Endothelial cell of umbilical vein (primary cell): Measurements from ENCODE around the gene MICAL3. TPM values are rescaled to one million over a fixed set of nuclear protein-coding genes. Genes with fewer than 3 reads are reported as not detected.

Experiments used
- BruUV-seq: library from RNA; stranded (reverse); fragments of 400-500 nt; replicated peaks from 2 replicates; lab custom pipeline; 2021; lab: Mats Ljungman, UMichigan
- CTCF ChIA-PET: fragments of 300-600, 350-600 bp; sonication (Branson Sonifier 250); formaldehyde crosslinking; loops from one replicate; lab custom pipeline; 2021; ENCODE audit warnings: antibody characterized with exemption, inconsistent platforms; lab: Charles Lee
- POLR2A ChIA-PET: fragments of 300-600, 350-600 bp; sonication (Branson Sonifier 250); formaldehyde crosslinking; loops from one replicate; lab custom pipeline; 2021; ENCODE audit warnings: antibody characterized with exemption, inconsistent platforms; lab: Charles Lee
- DNase-seq: peaks from one replicate; pipeline ENCODE4 v3.0.0-alpha.2; 2011; ENCODE audit warnings: low read depth, low spot score
- FAIRE-seq: peaks from 2 replicates; lab custom pipeline; 2011; peaks lifted over from hg19 to GRCh38; lab: Jason Lieb, UNC
- H2AFZ ChIP-seq: 2 replicates; pipeline ENCODE4 v1.6.0; 2012; ENCODE audit warnings: low read depth, low read length, control low read depth, inconsistent platforms
- H3K27ac ChIP-seq: 2 replicates; pipeline ENCODE4 v1.5.1; 2011; ENCODE audit warnings: low read depth, mild to moderate bottlenecking, control low read depth, low read length, moderate library complexity; ENCODE audit not compliant: insufficient read depth
- H3K27me3 ChIP-seq, 2 experiments: 2 replicates each; pipeline versions ENCODE4 v1.6.0 to v1.6.1; 2011; ENCODE audit warnings: low read length in 2 of 2, mixed read lengths in 1 of 2; ENCODE audit not compliant: control insufficient read depth in 2 of 2, insufficient read depth in 2 of 2
- H3K36me3 ChIP-seq, 2 experiments: 2 replicates in 1 of 2; 3 replicates in 1 of 2; pipeline ENCODE4 v1.5.1; 2011; ENCODE audit warnings: low read length in 2 of 2, mild to moderate bottlenecking in 1 of 2, moderate library complexity in 1 of 2; ENCODE audit not compliant: control insufficient read depth in 2 of 2, insufficient read depth in 2 of 2; ENCODE audit errors: extremely low read depth in 1 of 2
- H3K4me1 ChIP-seq: 3 replicates; pipeline ENCODE4 v1.5.1; 2011; ENCODE audit warnings: mild to moderate bottlenecking, low read length; ENCODE audit not compliant: control insufficient read depth, insufficient read depth; ENCODE audit errors: extremely low read depth
- H3K4me2 ChIP-seq: 2 replicates; pipeline ENCODE4 v1.6.1; 2011; ENCODE audit warnings: low read length, control low read depth, mixed read lengths; ENCODE audit not compliant: insufficient read depth
- H3K4me3 ChIP-seq, 3 experiments: fragments of 200-600 bp in 1 of 3; sonication (generic), shearing (Covaris generic) in 1 of 3; replicated peaks in 1 of 3; 2 replicates each; pipeline ENCODE4 v1.5.1; 2011 to 2016; ENCODE audit warnings: control low read depth in 3 of 3, low read length in 3 of 3, mild to moderate bottlenecking in 2 of 3, inconsistent platforms in 1 of 3, low read depth in 1 of 3, moderate library complexity in 1 of 3; ENCODE audit not compliant: insufficient read depth in 1 of 3
- H3K79me2 ChIP-seq: 2 replicates; pipeline ENCODE4 v1.6.0; 2012; ENCODE audit warnings: low read length, inconsistent platforms; ENCODE audit not compliant: control insufficient read depth, insufficient read depth
- H3K9ac ChIP-seq: replicated peaks from 2 replicates; pipeline ENCODE3; 2011; ENCODE audit warnings: low read length, control low read depth; ENCODE audit not compliant: insufficient read depth; ENCODE audit errors: extremely low read depth
- H3K9me1 ChIP-seq: replicated peaks from 3 replicates; pipeline ENCODE4 v1.6.0; 2011; ENCODE audit warnings: mild to moderate bottlenecking, low read length; ENCODE audit not compliant: control insufficient read depth, insufficient read depth; ENCODE audit errors: extremely low read depth
- H3K9me3 ChIP-seq: replicated peaks from 2 replicates; pipeline ENCODE4 v1.5.1; 2012; ENCODE audit warnings: low read length, inconsistent platforms; ENCODE audit not compliant: control insufficient read depth, insufficient read depth
- H4K20me1 ChIP-seq: replicated peaks from 2 replicates; pipeline ENCODE3; 2011; ENCODE audit warnings: mild to moderate bottlenecking, low read length; ENCODE audit not compliant: control insufficient read depth, insufficient read depth; ENCODE audit errors: extremely low read depth
- EZH2 ChIP-seq: IDR thresholded peaks from 2 replicates; pipeline ENCODE4 v1.6.1; 2012; ENCODE audit warnings: borderline replicate concordance, low read depth, mild to moderate bottlenecking, moderate library complexity, low read length, inconsistent platforms; ENCODE audit not compliant: severe bottlenecking
- FOS ChIP-seq: IDR thresholded peaks from 2 replicates; pipeline ENCODE4 v1.6.1; 2011; ENCODE audit warnings: mild to moderate bottlenecking, low read length, moderate library complexity, borderline replicate concordance; ENCODE audit not compliant: insufficient read depth
- GATA2 ChIP-seq: IDR thresholded peaks from 2 replicates; pipeline ENCODE4 v1.7.0; 2011; ENCODE audit warnings: low read depth, mild to moderate bottlenecking, moderate library complexity, mixed read lengths, low read length; ENCODE audit not compliant: insufficient read length, insufficient read depth
- JUN ChIP-seq: IDR thresholded peaks from 2 replicates; pipeline ENCODE4 v1.6.1; 2011; ENCODE audit warnings: borderline replicate concordance, low read depth; ENCODE audit not compliant: insufficient read length, insufficient read depth
- MAX ChIP-seq: IDR thresholded peaks from 2 replicates; pipeline ENCODE4 v1.6.1; 2011; ENCODE audit not compliant: insufficient read depth, insufficient read length
- MYC ChIP-seq: IDR thresholded peaks from one replicate; pipeline ENCODE4 v1.6.1; 2011; ENCODE audit warnings: mild to moderate bottlenecking, low read depth, low read length
- POLR2A ChIP-seq: IDR thresholded peaks from 2 replicates; pipeline ENCODE4 v1.6.1; 2012; ENCODE audit warnings: low read depth, mild to moderate bottlenecking, control low read depth, low read length
- POLR2AphosphoS5 ChIP-seq: IDR thresholded peaks from 2 replicates; pipeline ENCODE4 v1.6.1; 2012; ENCODE audit warnings: low read depth, mild to moderate bottlenecking, control low read depth, low read length, moderate library complexity; ENCODE audit not compliant: insufficient read depth
- dilution Hi-C: fragments of 300-500 bp; cut with MboI; formaldehyde crosslinking; loops from one replicate; pipeline ENCODE4 v1.15.0; 2019; ENCODE audit warnings: low sequenced_read_pairs; ENCODE audit not compliant: extremely low pct_ligation_motif_present
- intact Hi-C: fragments of 100-400 bp; cut with micrococcal nuclease; formaldehyde crosslinking; loops from one replicate; pipeline ENCODE4 v1.10.0; 2022
- polyA plus RNA-seq, 4 experiments: library from polyadenylated mRNA; depleted of rRNA in 3 of 4; stranded (reverse) in 3 of 4; unstranded in 1 of 4; fragments of >200 nt; gene quantifications; 2 replicates each; pipeline versions ENCODE4 v1.2.1 to v1.2.3, GENCODE V29; 2011 to 2012; ENCODE audit warnings: missing spikeins in 1 of 4
- total RNA-seq: library from RNA; stranded (reverse); gene quantifications from 2 replicates; pipeline ENCODE4 v1.2.3, GENCODE V29; 2021
- TF ChIP-seq, protein P1 (sequence below), 2 donors: IDR thresholded peaks; 1 replicate in 1 of 2; 2 replicates in 1 of 2; pipeline ENCODE4 v1.5.1; 2011; ENCODE audit warnings: low read length in 2 of 2, mild to moderate bottlenecking in 2 of 2, moderate library complexity in 2 of 2, control low read depth in 1 of 2, inconsistent platforms in 1 of 2, low read depth in 1 of 2; ENCODE audit not compliant: insufficient read depth in 1 of 2; ENCODE audit errors: extremely low read depth in 1 of 2

The MICAL3 gene
- total and polyA plus RNA-seq, 2 donors (not counting 3 experiments of a cell fraction or from before 2014, with no cell fraction given) = 14.5 to 63.7 TPM

DNA sequence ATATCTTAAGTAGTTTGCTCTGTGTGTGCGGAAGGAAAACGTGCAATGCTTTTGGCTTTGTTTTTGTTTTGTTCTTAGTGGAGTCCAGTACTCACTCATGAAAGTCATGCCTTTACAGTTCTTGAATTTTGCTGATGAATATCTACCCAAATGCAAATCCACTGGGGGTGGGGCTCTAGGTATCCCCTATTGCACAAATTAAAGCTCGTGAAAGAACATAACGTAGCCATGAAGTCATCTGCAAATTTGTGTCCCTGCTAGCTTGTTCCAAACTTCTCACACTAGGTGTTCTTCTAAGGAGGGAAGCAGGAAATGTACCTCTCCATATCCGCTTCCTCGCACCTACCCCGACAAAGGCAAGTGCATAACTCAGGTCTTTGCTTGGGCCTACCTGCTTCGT is 118.9 kb downstream of the MICAL3 start:
- H3K36me3 ChIP-seq = peaks cover 2 to 11% of the 10 kb centered on the region in 2 experiments
- dilution Hi-C loops (no loop called here), intact Hi-C loops (no loop called here)
- H3K4me1 ChIP-seq = peaks cover 9% of the 10 kb centered on the region
- H3K4me2 ChIP-seq = no peak overlapping the region
- peaks cover 25% of the 10 kb centered on the region for H3K79me2 ChIP-seq
- ChIA-PET CTCF (interaction anchor here (1.7 kb wide), 1 partner anchor 171 kb away, joined by 5 read pairs; no protein-coding TSS in a partner anchor), POLR2A (no interaction called here)
- no peak for FAIRE-seq
- BruUV-seq = no TSS peak
- no peaks in the 10 kb centered on the region for H3K9me3 ChIP-seq
- H3K9me1 ChIP-seq = no peaks in the 10 kb centered on the region
- H3K27me3 ChIP-seq = no peaks in the 10 kb centered on the region
- H3K27ac ChIP-seq = no peak overlapping the region
- H2AFZ ChIP-seq = no peak overlapping the region
- H4K20me1 ChIP-seq = no peaks in the 10 kb centered on the region
- no peak overlapping the region for H3K9ac ChIP-seq
- no peak overlapping the region for H3K4me3 ChIP-seq
- no peak for TF ChIP-seq FOS
- no peak for TF ChIP-seq MYC
- no peak for TF ChIP-seq EZH2
- TF ChIP-seq, protein P1, sequence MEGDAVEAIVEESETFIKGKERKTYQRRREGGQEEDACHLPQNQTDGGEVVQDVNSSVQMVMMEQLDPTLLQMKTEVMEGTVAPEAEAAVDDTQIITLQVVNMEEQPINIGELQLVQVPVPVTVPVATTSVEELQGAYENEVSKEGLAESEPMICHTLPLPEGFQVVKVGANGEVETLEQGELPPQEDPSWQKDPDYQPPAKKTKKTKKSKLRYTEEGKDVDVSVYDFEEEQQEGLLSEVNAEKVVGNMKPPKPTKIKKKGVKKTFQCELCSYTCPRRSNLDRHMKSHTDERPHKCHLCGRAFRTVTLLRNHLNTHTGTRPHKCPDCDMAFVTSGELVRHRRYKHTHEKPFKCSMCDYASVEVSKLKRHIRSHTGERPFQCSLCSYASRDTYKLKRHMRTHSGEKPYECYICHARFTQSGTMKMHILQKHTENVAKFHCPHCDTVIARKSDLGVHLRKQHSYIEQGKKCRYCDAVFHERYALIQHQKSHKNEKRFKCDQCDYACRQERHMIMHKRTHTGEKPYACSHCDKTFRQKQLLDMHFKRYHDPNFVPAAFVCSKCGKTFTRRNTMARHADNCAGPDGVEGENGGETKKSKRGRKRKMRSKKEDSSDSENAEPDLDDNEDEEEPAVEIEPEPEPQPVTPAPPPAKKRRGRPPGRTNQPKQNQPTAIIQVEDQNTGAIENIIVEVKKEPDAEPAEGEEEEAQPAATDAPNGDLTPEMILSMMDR (IDR thresholded peaks at IDR 0.05; ENCODE audit: extremely low read depth in 1 of 2, insufficient read depth in 1 of 2, low read depth in 1 of 2, low read length in 2 of 2) = no peak
- no peak for TF ChIP-seq GATA2
- TF ChIP-seq MAX = no peak
- TF ChIP-seq POLR2AphosphoS5 = no peak
- TF ChIP-seq POLR2A = no peak
- TF ChIP-seq JUN = no peak
- no peak for DNase-seq
